Urothelium cell line (cell line): ENCODE measurements around the gene FSD1.
"Not testable (repeated sequence)": the region's sequence is repeated elsewhere in the genome, so short reads cannot be mapped to it uniquely, and the experiment has no call there.

Experiments used
- DNase-seq: peaks from one replicate; pipeline ENCODE4 v3.0.0; 2011; ENCODE audit warnings: low spot score, mixed read lengths
- FAIRE-seq: peaks from 2 replicates; lab custom pipeline; 2011; peaks lifted over from hg19 to GRCh38; lab: Jason Lieb, UNC

FSD1 gene

DNA sequence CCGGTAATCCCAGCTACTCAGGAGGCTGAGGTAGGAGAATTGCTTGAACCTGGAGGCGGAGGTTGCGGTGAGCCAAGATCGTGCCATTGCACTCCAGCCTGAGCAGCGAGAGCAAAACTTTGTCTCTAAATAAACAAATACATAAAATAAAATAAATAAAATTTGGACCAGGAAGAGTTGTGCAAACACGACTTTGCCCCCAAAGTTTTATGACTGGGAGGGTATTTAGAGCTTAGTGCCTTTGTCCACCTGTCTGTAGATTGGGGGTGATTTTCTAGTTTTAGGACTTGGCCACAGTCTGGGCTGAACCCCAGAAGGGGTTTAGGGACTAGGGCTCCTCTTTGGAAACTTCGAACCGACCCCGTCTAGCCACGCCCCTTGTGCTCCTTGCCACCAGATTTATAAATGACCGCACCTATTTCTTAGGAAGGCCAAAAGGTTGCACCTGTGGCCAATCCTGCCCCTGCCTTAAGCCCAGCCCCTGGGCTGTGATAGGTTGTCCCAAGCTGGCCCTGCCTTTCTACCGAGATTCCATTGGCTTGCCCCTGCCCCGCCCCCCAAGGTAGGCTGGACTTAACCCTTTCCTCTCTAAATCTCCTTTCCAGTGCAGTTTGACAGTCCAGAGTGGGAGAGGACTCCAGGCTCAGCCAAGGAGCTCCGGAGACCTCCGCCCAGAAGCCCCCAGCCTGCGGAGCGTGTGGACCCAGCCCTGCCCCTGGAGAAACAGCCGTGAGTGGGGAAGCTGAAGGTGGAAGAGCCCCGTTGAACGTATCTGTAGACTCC is 20.0 kb upstream of the FSD1 start:
- DNase-seq = no peak

DNA sequence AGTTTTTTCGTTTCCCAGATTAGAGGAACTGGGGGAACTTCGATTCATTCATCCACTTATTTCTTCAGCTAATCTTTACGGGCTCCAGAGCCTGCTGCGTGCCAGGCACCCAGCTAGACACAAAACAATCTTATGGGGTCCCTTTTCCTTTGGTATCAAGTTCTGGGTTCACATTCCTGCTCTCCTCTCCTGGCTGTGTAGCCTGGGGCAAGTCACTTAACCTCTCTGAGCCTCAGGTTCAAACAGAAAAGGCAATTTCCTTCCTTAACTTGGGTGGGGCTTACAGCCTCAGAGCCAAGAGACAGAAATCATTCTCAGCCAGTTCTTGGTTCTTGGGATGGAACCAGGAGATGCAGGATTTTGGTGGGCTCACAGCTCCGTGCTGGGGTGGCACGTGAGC is 19.4 kb upstream of the FSD1 start:
- DNase-seq (no peak), FAIRE-seq (no peak)

More for the DNA sequence above, 20.0 kb upstream of the FSD1 start:
- no peak for FAIRE-seq

DNA sequence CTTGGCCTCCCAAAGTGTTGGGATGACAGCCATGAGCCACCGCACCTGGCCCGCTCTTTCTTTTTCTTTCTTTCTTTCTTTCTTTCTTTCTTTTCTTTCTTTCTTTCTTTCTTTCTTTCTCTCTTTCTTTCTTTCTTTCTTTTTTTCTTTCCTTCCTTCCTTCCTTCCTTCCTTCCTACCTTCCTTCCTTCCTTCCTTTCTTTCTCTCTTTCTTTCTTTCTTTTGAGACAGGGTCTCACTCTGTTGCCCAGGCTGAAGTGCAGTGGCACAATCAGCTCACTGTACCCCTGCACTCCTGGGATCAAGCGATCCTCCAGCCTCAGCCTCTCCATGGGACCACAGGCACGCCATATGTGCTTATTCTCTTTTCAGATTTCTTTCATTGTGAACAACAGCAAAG is 18.3 kb upstream of the FSD1 start:
- not testable (repeated sequence) for DNase-seq, FAIRE-seq

DNA sequence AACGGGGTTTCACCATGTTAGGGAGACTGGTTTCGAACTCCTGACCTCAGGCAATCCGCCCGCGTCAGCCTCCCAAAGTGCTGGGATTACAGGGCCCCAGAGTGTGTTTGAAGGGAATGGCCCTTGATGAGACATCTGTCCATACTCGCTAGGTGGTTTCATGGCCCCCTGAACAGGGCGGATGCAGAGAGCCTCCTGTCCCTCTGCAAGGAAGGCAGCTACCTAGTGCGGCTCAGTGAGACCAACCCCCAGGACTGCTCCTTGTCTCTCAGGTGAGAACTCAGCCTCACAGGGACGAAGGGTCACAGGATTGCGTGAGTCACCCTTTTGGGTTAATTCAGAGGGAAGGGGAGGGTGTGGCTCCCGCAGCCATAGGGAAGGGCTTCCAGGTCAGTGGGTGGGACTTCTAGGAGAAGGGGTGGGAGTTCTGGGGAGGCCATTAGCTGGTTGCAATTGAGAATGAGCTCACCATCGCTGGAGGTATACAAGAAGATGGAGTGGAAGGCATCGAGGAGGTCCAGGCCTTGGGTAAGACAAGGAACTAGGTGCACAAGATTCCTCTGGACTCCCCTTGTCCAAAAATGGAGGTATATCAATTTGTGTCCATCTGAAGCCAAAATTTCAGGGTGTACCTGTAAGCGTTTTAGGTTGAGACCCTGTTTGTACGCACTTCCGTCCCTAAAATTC is 16.2 kb upstream of the FSD1 start:
- FAIRE-seq (no peak), DNase-seq (no peak)

DNA sequence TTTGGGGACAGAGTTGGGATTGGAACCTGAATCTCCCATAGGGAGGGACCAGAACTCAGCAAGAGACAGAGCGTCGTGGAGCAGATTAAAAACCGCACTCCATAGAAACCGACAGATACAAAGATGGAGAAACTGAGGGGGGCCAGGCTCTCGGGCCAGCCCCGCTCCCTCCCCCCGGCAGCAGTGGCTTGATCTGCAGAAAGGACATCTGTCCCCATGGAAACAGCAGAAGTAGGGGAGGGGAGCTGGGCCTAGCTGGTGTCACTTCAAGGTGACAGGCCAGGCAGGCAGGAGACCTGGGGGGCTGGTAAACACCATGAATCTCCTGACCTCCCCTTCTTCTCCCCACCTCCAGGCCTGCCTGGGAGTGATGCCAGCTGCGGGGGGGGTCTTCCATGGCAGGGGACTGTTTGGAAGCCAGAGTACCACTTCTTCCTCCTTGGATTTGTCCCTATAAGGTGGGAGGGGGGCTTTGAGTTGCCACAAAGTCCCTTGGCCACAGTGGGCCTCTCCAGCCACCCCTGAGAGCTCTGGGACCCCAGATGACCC is 13.1 kb upstream of the FSD1 start:
- FAIRE-seq (no peak), DNase-seq (no peak)

DNA sequence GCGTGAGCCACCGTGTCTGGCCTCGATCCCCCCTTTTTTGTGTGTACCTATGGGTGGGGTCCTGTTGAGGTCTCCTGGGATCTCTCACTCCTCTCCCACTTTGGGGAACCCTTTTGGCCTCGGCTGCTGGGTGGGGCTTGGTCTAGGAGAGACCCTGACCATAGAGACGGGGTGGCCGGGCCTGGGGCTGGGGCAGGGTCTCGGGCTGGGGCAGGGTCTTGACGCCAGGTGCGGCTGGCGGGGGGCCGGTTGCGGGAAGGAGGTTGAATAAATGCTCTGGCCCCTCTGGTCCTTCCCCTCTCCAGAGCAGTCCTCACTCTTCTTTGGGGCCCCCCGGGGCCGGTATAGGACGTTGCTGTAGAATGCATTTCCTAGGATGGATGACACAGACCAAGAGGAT is 11.9 kb upstream of the FSD1 start:
- DNase-seq (no peak), FAIRE-seq (no peak)

DNA sequence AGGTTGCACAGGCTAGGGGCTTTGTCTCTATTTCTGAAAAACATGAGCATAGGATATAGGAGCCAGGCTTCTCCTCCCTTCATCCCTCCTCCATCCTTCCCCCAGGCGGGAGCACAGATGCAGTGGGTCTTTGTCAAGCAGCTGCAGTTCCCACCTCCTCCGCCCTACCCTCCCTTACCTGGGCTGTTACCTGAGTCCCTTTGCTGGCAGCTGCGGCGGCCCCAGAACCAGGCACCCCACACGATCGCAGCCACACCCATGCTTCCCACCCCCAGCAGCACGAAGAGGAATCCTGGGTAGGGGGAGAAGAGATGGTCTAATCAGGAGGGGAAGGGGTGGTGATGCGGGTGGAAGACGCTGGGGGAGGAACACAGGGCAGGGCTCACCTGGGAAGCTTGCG is 10.0 kb upstream of the FSD1 start:
- no peak for FAIRE-seq
- DNase-seq = no peak

DNA sequence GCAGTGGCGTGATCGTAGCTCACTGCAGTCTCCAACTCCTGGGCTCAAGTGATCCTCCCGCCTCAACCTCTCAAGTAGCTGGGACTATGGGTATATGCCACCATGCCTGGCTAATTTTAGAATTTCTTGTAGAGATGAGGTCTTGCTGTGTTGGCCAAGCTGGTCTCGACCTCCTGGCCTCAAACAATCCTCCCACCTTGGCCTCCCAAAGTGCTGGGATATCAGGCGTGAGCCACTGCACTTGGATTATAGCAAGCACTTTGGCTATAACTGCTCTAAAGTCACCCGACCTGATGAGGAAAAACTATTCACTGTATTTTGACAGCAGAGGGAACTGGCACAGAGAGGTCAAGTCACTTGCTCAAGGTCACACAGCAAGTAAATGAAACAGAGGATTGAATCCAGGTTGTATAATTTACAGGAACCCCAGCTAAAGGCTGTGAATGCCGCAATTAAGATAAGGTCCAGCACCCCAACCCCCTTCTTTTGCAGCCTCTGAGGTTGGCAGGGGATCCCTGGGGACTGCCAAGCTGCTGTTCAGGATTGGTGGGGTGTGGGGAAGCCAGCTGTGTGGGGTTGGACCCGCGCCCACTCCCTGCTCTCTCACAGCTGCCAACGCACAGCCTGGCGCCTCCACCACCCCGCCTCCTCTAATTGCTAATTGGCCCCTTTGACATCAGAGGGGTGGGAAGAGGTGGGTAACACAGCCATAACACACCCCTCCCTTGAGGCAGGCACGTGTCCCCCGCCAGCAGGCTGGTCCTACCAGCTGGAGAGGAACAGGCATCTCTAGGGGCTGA is 8.2 kb upstream of the FSD1 start:
- FAIRE-seq (no peak), DNase-seq (no peak)

DNA sequence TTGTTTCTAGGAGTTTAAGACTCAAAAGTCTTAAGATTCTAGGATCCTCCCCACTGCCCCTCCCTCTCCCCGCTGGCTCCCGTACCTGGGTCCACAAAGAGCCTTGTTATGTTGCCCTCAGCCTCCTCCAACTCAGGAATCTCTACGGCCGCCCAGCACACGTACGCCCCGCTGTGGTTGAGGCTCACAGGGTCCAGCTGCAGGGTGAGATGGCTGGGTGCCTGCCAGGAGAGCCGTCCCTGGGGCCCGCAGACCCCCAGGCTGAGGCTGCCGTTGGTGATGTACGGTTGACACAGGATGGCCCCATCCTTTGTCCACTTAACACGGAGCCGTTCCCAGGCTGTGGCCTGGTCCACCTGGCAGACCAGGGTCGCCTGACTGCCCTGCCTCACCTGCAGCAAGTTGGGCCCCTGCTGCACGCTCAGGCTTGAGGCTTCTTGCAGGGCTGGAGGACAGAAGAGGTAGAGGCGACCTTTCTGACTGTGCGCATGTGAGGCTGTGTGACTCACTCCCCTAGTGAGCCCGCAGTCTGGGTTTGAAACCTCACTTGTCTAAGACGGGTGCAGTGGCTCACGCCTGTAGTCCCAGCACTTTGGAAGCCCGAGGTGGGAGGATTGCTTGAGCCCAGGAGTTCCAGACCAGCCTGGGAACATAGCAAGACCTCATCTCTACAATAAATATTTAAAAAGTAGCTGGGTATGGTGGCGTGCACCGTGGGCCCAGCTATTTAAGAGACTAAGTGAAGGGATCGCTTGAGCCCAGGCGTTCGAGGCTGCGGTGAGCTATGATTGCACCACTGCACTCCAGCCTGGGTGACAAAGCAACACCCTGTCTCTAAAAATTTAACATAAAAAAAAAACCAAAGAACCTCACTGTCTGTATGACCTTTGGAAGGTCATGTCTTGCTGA is 6.2 kb upstream of the FSD1 start:
- DNase-seq (no peak), FAIRE-seq (no peak)

DNA sequence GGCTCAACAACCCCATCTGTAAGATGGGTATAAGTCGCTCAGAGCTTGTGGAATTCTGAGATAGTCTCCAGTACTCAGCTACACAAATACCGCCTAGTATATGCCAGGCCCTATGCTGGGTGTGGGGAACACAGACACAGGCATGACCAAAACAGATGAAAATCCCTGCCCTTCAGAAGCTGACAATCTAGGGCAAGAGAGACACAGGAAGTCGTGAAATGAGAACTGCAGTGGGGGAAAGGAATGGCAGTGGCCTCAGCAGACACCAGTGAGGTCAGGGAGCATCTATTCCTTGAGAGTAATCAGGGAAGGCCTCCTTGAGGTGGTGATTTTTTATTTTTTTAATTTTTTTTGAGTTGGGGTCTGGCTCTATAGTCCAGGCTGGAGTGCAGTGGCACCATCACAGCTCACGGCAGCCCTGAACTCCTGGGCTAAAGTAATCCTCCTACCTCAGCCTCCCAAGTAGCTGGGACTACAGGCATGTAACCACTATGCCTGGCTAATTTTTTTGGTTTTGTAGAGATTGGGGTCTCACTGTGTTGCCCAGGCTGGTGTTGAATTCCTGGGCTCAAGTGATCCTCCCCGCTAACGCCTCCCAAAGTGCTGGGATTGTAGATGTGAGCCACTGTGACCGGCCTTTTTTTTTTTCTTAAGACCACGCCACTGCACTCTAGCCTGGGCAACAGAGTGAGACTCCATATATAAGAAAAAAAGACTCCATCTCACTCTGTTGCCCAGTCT is 5.4 kb upstream of the FSD1 start:
- FAIRE-seq (no peak), DNase-seq (no peak)

DNA sequence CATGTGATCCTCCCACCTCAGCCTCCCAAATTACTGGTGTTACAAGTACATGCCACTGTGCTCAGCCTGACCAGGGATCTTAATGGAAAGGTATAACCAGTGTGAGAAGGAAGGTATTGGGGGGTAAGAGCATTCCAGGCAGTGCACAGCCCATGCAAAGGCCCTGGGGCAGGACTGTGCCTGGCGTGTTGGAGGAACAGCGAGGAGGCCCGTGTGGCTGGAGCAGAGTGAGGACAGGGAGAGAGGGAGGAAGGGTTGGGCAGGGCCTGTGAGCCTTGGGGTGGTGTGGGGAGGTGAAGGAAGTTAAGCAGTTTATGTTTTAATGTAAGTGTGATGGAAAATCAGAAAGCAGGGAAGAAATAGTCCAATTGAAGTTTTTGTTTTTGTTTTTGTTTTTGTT is 3.8 kb upstream of the FSD1 start:
- no peak for DNase-seq
- FAIRE-seq = no peak

DNA sequence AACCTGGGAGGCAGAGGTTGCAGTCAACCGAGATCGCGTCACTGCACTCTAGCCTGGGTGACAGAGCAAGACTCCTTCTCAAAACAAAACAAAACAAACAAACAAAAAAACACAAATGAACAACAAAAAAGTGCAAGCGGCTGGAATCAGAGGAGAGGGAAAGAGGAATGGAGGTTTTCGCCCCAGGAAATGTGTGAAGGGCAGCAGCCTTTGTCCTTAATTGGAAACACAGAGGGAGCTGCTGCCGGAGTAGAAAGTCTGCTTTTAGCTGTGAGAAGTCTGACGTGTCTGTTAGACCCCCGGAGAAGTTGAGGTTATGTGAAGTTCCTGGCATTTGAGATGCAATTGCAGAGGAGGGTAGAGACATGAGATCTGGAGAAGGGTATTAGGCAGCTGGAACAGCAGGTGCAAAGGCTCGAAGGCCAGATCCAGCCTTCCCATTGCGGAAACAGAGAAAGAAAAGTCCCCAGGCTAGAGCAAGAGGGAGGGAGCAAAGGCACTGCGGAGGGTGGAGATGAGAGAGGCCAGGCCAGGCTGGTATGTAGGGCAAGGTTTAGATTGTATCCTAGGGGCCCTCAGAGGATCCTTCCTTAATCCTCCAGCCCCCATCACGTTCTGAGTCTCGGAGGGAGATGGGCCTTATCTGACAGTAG is 2.7 kb upstream of the FSD1 start:
- no peak for DNase-seq
- no peak for FAIRE-seq

DNA sequence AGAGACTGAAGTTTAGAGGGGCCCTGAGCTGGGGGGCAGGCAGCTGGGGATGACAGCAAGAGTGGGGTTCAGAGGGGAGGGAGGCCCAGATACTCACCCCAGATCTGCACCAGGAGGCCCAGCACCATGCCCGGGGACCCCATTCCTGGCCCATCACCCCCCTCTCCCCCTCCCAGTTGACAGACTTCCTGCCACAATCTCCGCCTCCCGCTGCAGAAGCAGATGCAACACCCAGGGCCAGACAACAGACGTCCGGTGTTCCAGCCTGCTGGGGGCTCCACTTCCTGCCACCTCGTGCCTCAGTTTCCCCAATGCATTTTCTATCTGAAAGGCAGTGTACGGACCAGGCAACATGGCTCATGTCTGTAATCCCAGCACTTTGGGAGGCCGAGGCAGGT is 2.2 kb upstream of the FSD1 start, which contains the start of gene TMIGD2:
TMIGD2 (minus strand) TSS at position 147 of the 398 bp plus-strand sequence; CDS start at position 143, 4 bp downstream.
- no peak for DNase-seq
- no peak for FAIRE-seq

DNA sequence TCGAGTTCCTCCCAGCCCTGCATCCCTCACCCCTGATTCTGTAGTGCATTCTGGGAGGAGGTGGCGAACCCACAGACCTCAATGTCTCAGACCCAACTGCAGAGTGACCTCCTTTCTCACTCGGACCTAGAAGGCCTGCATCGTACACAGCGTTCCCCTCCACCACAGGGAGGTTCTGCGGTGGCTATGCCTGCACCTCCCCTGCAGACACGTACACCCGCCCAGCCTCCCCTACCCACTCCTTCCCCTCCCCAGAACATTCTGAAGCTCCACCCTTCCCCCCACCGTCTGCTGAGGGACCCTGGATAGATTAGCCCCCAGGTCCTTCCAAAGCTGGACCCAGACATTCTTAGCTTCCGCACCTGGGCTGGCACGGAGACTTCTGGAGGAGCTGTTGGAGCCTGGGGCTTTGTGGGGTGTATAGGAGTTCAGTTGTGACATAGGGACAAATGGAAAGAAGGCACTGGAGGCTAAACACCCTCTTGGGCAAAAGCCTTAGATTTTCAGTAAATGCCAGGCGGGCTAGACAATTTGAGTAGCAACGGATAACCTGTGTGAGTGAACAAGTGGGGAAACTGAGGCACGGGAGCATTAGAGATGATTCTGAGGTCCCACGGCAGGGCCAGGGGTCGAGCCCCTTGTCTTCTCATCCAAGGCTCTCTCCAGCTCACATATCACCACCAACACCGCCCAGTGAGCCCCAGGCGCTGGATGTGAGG is 420 bp upstream of the FSD1 start:
- no peak for DNase-seq
- no peak for FAIRE-seq

DNA sequence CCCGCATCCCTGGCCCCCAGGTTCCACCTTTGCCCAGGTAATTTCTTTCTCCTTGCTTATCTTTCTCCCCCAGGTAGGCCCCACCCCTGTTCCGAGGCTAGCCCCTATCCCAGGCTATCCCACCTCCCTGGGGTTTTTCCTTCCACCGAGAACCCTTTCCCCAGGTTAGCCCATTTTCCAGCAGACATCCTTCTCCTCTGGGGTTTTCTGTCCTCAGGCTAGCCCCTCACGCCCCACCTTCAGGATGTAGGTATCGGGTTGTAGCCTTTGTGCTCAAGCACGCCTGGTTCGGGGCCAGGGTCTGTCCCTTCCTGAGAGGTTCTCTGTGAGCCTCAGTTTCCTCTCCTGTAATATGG is 837 bp downstream of the FSD1 start:
- no peak for FAIRE-seq
- no peak for DNase-seq

DNA sequence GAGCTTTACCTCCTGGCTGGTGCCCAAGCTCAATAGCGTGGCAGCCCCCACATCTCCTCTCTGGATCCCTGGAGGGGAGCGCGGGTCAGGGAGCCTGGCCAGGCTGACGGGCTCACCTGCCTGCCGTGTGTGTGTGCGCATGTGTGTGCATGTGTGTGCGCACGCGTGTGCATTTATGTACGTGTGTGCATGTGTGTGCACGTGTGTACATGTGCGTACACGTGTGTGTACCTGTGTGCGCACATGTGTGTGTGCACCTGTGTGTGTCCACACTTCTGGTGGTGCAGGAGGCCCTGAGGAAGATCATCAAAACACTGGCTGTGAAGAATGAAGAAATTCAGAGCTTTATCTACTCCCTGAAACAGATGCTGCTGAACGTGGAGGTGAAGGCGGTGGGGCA is 1.3 kb downstream of the FSD1 start:
- DNase-seq (no peak), FAIRE-seq (no peak)

DNA sequence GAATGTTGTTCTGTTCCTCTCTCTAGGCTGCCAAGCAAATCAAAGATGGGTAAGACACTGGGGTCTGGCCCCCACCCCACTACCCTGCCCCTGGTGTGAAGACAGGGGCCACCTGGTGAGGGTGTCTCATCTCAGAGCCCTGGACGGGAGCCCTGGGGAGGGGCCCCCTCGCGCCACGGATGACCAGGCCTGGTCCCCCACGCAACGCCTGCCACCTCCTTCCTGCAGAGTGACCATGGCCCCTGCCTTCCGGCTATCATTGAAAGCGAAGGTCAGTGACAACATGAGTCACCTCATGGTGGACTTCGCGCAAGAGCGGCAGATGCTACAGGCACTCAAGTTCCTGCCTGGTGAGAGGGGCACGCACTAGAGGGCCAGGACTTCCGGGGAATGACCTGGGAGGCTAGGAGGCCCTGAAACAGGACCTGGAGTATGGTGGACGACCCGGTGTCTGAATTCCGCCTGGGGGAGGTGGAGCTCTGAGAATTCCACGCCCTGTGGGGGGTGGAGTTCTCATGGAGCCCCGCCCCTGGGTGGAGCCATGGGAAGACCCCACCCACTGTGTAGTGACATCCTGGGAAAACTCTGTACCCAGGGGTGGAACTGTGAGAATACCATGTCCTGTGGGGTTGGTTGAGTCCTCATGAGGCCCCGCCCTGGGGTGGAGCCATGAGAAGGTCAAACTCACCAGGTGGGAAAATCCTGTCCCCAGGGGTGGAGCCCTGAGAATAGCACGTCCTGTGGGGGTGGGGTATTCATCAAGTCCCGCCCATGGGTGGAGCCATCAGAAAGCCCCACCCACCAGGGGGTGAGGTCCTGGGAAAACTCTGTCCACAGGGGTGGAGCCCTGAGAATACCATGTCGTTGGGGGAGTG is 6.1 kb downstream of the FSD1 start:
- FAIRE-seq (no peak), DNase-seq (no peak)
